Smooth muscle cell of trachea (primary cell): ENCODE data around the gene MKKS. TPM values are rescaled to one million over a fixed set of nuclear protein-coding genes. Genes with fewer than 3 reads are reported as not detected.

Experiments
- total RNA-seq: library from RNA; depleted of rRNA; stranded (reverse); fragments of >200 nt; gene quantifications from 2 replicates; pipeline ENCODE4 v1.2.1, GENCODE V29; 2014

MKKS gene
- 6.6 and 8.0 TPM in 2 replicates for total RNA-seq

DNA sequence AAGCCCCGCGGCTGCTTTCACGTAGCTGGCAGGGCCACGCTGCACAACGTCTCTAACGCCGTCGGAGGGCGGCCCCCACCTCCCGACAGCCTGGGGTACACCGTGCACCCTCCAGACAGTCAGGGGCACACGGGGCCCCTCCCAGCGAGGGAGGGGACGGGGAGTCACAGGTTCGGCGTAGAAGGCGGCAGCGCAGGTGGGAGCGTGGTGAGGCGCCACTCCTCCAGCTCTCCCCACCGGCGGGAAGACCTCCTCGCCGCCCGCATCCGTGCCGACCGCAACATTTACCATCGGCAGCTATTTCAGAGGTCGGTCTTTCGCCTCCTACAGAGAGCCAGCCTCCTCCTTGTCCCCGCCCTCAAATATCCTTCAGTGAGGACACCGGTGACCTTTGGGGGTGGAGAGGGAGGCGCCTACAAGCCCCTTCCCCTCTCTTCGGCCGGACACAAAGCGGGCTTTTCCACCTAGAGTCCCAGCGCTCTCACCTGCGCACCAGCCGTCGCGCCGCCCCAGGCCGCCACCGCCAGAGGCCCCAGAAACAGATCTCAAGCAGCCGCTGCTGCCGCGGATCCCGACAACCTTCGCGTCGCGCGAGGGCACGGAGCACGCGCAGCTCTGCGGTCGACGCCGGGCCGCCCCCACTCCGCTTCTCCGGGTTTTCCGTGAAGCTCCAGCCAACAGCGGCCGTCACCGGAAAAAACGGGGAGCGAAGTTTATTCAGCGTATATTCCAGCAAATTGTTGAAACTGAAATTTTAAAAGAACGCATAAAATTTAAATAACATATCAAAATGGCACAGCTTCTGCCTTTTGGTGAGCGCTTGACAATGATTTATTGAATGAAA lies at the start of gene MKKS:
Gene MKKS, minus strand, starts transcription at position 600 of the 844 bp plus-strand sequence. CDS start 20,708 bp downstream, outside the sequence.

DNA sequence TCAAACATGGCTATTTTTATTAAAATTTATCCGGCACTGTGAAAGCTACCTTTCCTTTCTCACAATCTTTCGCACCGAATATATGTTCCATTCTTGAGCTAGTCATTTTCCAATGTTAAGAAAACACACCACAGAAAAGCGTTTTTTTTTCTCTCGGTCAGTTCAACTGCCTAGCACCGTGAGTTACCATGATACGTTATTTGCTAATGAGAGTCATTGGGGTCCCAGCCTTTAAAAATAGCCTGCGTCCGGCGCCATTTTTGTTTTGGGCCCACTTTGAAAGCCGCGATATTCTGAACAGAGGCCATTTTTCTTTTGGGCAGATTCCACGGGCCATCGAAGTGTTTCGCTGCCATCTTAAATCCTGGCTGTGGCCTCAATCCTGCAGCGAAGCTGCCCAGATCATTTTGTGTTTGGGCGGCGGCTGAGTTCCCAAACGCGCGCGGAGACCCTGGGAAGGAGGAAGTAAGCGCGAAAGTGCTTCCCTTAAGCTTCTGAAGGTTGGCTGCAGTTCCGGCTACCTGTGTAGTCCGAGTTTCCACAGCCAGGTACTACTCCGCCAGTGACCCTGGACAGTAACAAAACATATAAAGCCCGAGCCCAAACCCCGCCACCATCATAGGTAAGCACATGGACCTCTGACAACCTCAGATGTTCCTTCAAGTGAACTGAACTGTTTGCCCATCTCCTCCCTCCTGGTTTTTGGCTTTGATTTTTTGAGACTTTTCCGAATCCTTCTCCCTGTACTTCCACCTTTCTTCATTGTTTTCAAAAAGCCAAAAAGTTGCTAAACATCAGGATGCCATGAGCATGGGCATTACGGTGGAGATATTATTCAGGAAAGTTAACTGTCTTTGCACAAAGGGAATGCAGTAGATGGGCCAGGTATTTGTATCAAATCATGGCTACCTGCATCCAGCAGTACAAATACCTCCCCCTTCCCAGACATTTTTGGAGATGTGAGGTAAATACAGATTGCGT lies 1.1 kb upstream of the MKKS start, which contains the start of gene SLX4IP:
Gene SLX4IP, plus strand, starts transcription at position 474 of the 981 bp plus-strand sequence. CDS start 22,900 bp downstream, outside the sequence.

Other genes starting within 250 kb of the MKKS start
- gene SNAP25, start 215.4 kb downstream of the MKKS start, total RNA-seq: 9.6 and 19.5 TPM in 2 replicates
- gene SLX4IP, start 1.1 kb upstream of the MKKS start, total RNA-seq: 4.5 and 6.5 TPM in 2 replicates
- gene JAG1, start 239.8 kb upstream of the MKKS start, total RNA-seq: 34.9 and 79.1 TPM in 2 replicates